ENCODE data around the gene BRI3BP.
"Not testable (repeated sequence)": the region's sequence is repeated elsewhere in the genome, so short reads cannot be mapped to it uniquely, and the experiment has no call there.

The BRI3BP gene

GRCh38 chr12:125065021-125065918 is 71.8 kb downstream of the BRI3BP start, which contains the start of gene AACS:
AACS (plus strand) TSS chr12:125065435; CDS start chr12:125065585, 150 bp downstream.
- in situ Hi-C loops (cut with HindIII; ENCODE audit: low sequenced_read_pairs): no loop called here

GRCh38 chr12:125065919-125066570 is 72.6 kb downstream of the BRI3BP start:
- in situ Hi-C loops (cut with HindIII; ENCODE audit: low sequenced_read_pairs): no loop called here

- in situ Hi-C loops (cut with HindIII; ENCODE audit: low sequenced_read_pairs): no loop called here
Measured at GRCh38 chr12:125068391-125068790, 74.9 kb downstream of the BRI3BP start.

GRCh38 chr12:125069616-125070015 is 76.2 kb downstream of the BRI3BP start:
- in situ Hi-C loops (cut with HindIII; ENCODE audit: low sequenced_read_pairs): no loop called here

GRCh38 chr12:125070112-125070511 is 76.7 kb downstream of the BRI3BP start:
- in situ Hi-C loops (cut with HindIII; ENCODE audit: low sequenced_read_pairs): no loop called here

- in situ Hi-C loops (cut with HindIII; ENCODE audit: low sequenced_read_pairs): no loop called here
Measured at GRCh38 chr12:125070661-125071390, 77.4 kb downstream of the BRI3BP start.

GRCh38 chr12:125071456-125071855 is 78.0 kb downstream of the BRI3BP start:
- in situ Hi-C loops (cut with HindIII; ENCODE audit: low sequenced_read_pairs): no loop called here

- in situ Hi-C loops (cut with HindIII; ENCODE audit: low sequenced_read_pairs): no loop called here
Measured at GRCh38 chr12:125072496-125072895, 79.1 kb downstream of the BRI3BP start.

- in situ Hi-C loops (cut with HindIII; ENCODE audit: low sequenced_read_pairs): not testable (repeated sequence)
Measured at GRCh38 chr12:125074294-125074693, 80.8 kb downstream of the BRI3BP start.

- in situ Hi-C loops (cut with HindIII; ENCODE audit: low sequenced_read_pairs): no loop called here
Measured at GRCh38 chr12:125076103-125076502, 82.7 kb downstream of the BRI3BP start.

GRCh38 chr12:125079084-125079483 is 85.6 kb downstream of the BRI3BP start:
- in situ Hi-C loops (cut with HindIII; ENCODE audit: low sequenced_read_pairs): no loop called here

- in situ Hi-C loops (cut with HindIII; ENCODE audit: low sequenced_read_pairs): no loop called here
Measured at GRCh38 chr12:125079648-125080645, 86.5 kb downstream of the BRI3BP start.

Measured in DLD1 (cell line).